Measurements from ENCODE around the gene VPREB1.
"Not testable (repeated sequence)": the region's sequence is repeated elsewhere in the genome, so short reads cannot be mapped to it uniquely, and the experiment has no call there.

DNA sequence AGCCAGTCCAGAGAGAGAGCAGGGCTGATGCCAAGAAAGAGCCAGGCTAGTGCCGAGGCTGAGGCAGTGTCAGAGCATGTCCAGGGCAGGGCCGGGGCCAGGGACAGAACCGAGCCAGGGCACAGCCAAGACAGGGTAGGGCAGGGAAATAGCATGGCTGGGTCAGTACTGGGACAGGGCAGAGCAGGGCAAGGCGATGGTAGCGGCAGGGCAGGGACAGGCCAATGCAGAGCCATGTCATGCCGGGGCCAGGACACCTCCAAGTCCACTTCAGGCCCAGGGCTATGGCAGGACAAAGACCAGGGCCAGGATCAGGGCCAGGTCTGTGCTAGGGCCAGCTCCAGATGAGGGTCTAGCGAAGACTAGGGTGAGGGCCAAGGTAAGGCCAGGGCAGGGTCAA, 48.9 kb downstream of the VPREB1 start:
- TF ChIP-seq EZH2 (IDR thresholded peaks at IDR 0.05; ENCODE audit: insufficient read depth, low read length): not testable (repeated sequence)
- TF ChIP-seq, protein P1, sequence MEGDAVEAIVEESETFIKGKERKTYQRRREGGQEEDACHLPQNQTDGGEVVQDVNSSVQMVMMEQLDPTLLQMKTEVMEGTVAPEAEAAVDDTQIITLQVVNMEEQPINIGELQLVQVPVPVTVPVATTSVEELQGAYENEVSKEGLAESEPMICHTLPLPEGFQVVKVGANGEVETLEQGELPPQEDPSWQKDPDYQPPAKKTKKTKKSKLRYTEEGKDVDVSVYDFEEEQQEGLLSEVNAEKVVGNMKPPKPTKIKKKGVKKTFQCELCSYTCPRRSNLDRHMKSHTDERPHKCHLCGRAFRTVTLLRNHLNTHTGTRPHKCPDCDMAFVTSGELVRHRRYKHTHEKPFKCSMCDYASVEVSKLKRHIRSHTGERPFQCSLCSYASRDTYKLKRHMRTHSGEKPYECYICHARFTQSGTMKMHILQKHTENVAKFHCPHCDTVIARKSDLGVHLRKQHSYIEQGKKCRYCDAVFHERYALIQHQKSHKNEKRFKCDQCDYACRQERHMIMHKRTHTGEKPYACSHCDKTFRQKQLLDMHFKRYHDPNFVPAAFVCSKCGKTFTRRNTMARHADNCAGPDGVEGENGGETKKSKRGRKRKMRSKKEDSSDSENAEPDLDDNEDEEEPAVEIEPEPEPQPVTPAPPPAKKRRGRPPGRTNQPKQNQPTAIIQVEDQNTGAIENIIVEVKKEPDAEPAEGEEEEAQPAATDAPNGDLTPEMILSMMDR (IDR thresholded peaks at IDR 0.05; ENCODE audit: insufficient read depth, low read depth, low read length): not testable (repeated sequence)
